HCT116 (cell line): ENCODE data around the gene ANO9. TPM values are rescaled to one million over a fixed set of nuclear protein-coding genes. Genes with fewer than 3 reads are reported as not detected.

Source experiments
- ATAC-seq: fragments of 200-7000 bp; cut with Tn5 transposase; 2 replicates; pipeline ENCODE4 v1.9.1; 2020; ENCODE audit warnings: mild to moderate bottlenecking, moderate library complexity
- BruUV-seq: library from RNA; stranded (reverse); fragments of 400-500 nt; replicated peaks from 2 replicates; lab custom pipeline; 2021; lab: Mats Ljungman, UMichigan
- CTCF ChIA-PET: fragments of 300-600 bp; sonication (Branson Sonifier 250); formaldehyde crosslinking; loops from one replicate; lab custom pipeline; 2021; ENCODE audit warnings: antibody characterized with exemption; lab: Charles Lee
- POLR2A ChIA-PET: fragments of 300-600, 350-600 bp; sonication (Branson Sonifier 250); formaldehyde crosslinking; loops from one replicate; lab custom pipeline; 2021; ENCODE audit warnings: antibody characterized with exemption; lab: Charles Lee
- RAD21 ChIA-PET, 2 experiments: fragments of 300-600 bp; sonication (Branson Sonifier 250); formaldehyde crosslinking; loops; one replicate each; lab custom pipeline; 2023; ENCODE audit warnings: low total read pairs in 2 of 2; ENCODE audit not compliant: uncharacterized antibody in 2 of 2, unreplicated experiment in 2 of 2, low non-redundant PET in 1 of 2; lab: Charles Lee
- DNase-seq: peaks from one replicate; pipeline ENCODE4 v3.0.0-alpha.2; 2010; ENCODE audit warnings: low read depth, low spot score
- H2AFZ ChIP-seq: fragments of 200-600 bp; shearing (Covaris generic), sonication (generic); 2 replicates; pipeline ENCODE4 v1.6.1; 2017; ENCODE audit warnings: low read depth, mixed run types, mixed read lengths, antibody characterized with exemption, low read length; ENCODE audit not compliant: poor library complexity, severe bottlenecking
- H3K27ac ChIP-seq: 2 replicates; pipeline ENCODE4 v1.5.1; 2012; ENCODE audit warnings: low read depth, low read length
- H3K27me3 ChIP-seq: fragments of 200-600 bp; sonication (generic); 2 replicates; pipeline ENCODE4 v1.6.1; 2016; ENCODE audit warnings: mixed run types, low read length, mixed read lengths; ENCODE audit not compliant: insufficient read depth
- H3K36me3 ChIP-seq, 2 experiments: fragments of 200-500 bp in 1 of 2; fragments of 200-600 bp in 1 of 2; sonication (Bioruptor generic) in 1 of 2; sonication (generic) in 1 of 2; 2 replicates each; pipeline versions ENCODE4 v1.5.1 to v1.6.1; 2014 to 2016; ENCODE audit warnings: low read length in 2 of 2, inconsistent platforms in 1 of 2, mixed read lengths in 1 of 2, mixed run types in 1 of 2; ENCODE audit not compliant: insufficient read depth in 2 of 2, control insufficient read depth in 1 of 2
- H3K4me1 ChIP-seq, 2 experiments: fragments of 200-600 bp in 1 of 2; sonication (generic) in 1 of 2; 2 replicates each; pipeline versions ENCODE4 v1.5.1 to v1.6.1; 2012 to 2017; ENCODE audit warnings: low read length in 2 of 2, inconsistent platforms in 1 of 2, mild to moderate bottlenecking in 1 of 2, mixed read lengths in 1 of 2, mixed run types in 1 of 2, moderate library complexity in 1 of 2; ENCODE audit not compliant: insufficient read depth in 2 of 2, control insufficient read depth in 1 of 2
- H3K4me2 ChIP-seq: fragments of 200-600 bp; sonication (generic); 2 replicates; pipeline ENCODE4 v1.6.1; 2017; ENCODE audit warnings: mixed run types, low read length, mixed read lengths
- H3K4me3 ChIP-seq, 2 experiments: fragments of 200-600 bp in 1 of 2; sonication (generic) in 1 of 2; replicated peaks in 1 of 2; 2 replicates each; pipeline ENCODE4 v1.5.1; 2011 to 2016; ENCODE audit warnings: low read length in 2 of 2, control low read depth in 1 of 2, low read depth in 1 of 2, mild to moderate bottlenecking in 1 of 2, mixed read lengths in 1 of 2, mixed run types in 1 of 2
- H3K79me2 ChIP-seq: fragments of 200-600 bp; sonication (generic); 2 replicates; pipeline ENCODE4 v1.6.1; 2017; ENCODE audit warnings: mild to moderate bottlenecking, mixed run types, low read length, moderate library complexity, mixed read lengths; ENCODE audit not compliant: insufficient read depth
- H3K9ac ChIP-seq: fragments of 200-600 bp; sonication (generic); 2 replicates; pipeline ENCODE4 v1.6.1; 2016; ENCODE audit warnings: low read length, mixed read lengths
- H3K9me2 ChIP-seq: fragments of 200-600 bp; sonication (generic), shearing (Covaris generic); 2 replicates; pipeline ENCODE4 v1.6.1; 2017; ENCODE audit warnings: mixed run types, mild to moderate bottlenecking, moderate library complexity; ENCODE audit not compliant: insufficient read depth
- H3K9me3 ChIP-seq, 2 experiments: fragments of 200-500 bp in 1 of 2; fragments of 200-600 bp in 1 of 2; sonication (Bioruptor generic) in 1 of 2; sonication (generic) in 1 of 2; 2 replicates each; pipeline ENCODE4 v1.6.1; 2014 to 2017; ENCODE audit warnings: low read length in 2 of 2, mixed read lengths in 2 of 2, inconsistent platforms in 1 of 2, low read depth in 1 of 2, mild to moderate bottlenecking in 1 of 2, mixed run types in 1 of 2, moderate library complexity in 1 of 2; ENCODE audit not compliant: control insufficient read depth in 1 of 2, insufficient read depth in 1 of 2
- H4K20me1 ChIP-seq: fragments of 200-600 bp; sonication (generic), shearing (Covaris generic); 2 replicates; pipeline ENCODE4 v1.6.1; 2017; ENCODE audit warnings: mixed run types, mild to moderate bottlenecking, moderate library complexity; ENCODE audit not compliant: insufficient read depth
- CEBPB ChIP-seq: IDR thresholded peaks from 2 replicates; pipeline ENCODE4 v1.6.1; 2012; ENCODE audit warnings: low read depth
- ELF1 ChIP-seq: IDR thresholded peaks from 2 replicates; pipeline ENCODE4 v1.6.1; 2012; ENCODE audit warnings: low read depth, borderline replicate concordance
- EZH2 ChIP-seq: fragments of 200-600 bp; sonication (generic); IDR thresholded peaks from 2 replicates; pipeline ENCODE4 v1.6.1; 2017; ENCODE audit warnings: antibody characterized with exemption, mixed run types
- EZH2phosphoT487 ChIP-seq: fragments of 200-600 bp; IDR thresholded peaks from 2 replicates; pipeline ENCODE4 v1.6.1; 2018; ENCODE audit warnings: antibody characterized with exemption, borderline replicate concordance
- JUND ChIP-seq: IDR thresholded peaks from 2 replicates; pipeline ENCODE4 v1.6.1; 2012
- POLR2A ChIP-seq: IDR thresholded peaks from 2 replicates; pipeline ENCODE4 v1.7.0; 2011; ENCODE audit warnings: borderline replicate concordance; ENCODE audit not compliant: insufficient read depth, insufficient read length; ENCODE audit errors: extremely low read depth
- RAD21 ChIP-seq: IDR thresholded peaks from 2 replicates; pipeline ENCODE4 v1.6.1; 2012; ENCODE audit warnings: low read depth, mild to moderate bottlenecking
- SIN3A ChIP-seq: IDR thresholded peaks from 2 replicates; pipeline ENCODE4 v1.6.1; 2012; ENCODE audit warnings: low read depth
- SP1 ChIP-seq: IDR thresholded peaks from 2 replicates; pipeline ENCODE4 v1.6.1; 2012; ENCODE audit warnings: low read depth
- TCF7L2 ChIP-seq: IDR thresholded peaks from 2 replicates; pipeline ENCODE4 v1.7.0; 2011; ENCODE audit warnings: borderline replicate concordance, inconsistent platforms; ENCODE audit not compliant: insufficient read depth, insufficient read length; ENCODE audit errors: extremely low read depth
- ZFX ChIP-seq: fragments of 450-650 bp; IDR thresholded peaks from 2 replicates; pipeline ENCODE4 v1.6.1; 2017
- intact Hi-C: fragments of 100-400 bp; cut with micrococcal nuclease; formaldehyde crosslinking; loops from 2 replicates; pipeline ENCODE4 v1.10.0; 2022
- total RNA-seq: library from RNA; stranded (reverse); gene quantifications from one replicate; pipeline ENCODE4 v1.2.1, GENCODE V29; 2021; ENCODE audit not compliant: unreplicated experiment
- TF ChIP-seq, protein P1 (sequence below): IDR thresholded peaks from 2 replicates; pipeline ENCODE4 v1.6.1; 2011; ENCODE audit warnings: mild to moderate bottlenecking, low read length, moderate library complexity; ENCODE audit not compliant: insufficient replicate concordance; ENCODE audit errors: extremely low read depth
- TF ChIP-seq, protein P2 (sequence below): IDR thresholded peaks from 2 replicates; pipeline ENCODE4 v1.6.1; 2012
- TF ChIP-seq, protein P3 (sequence below): IDR thresholded peaks from 2 replicates; pipeline ENCODE4 v1.6.1; 2012

Gene ANO9
- total RNA-seq, 1 experiment from 2014 or later: 70.3 TPM

DNA sequence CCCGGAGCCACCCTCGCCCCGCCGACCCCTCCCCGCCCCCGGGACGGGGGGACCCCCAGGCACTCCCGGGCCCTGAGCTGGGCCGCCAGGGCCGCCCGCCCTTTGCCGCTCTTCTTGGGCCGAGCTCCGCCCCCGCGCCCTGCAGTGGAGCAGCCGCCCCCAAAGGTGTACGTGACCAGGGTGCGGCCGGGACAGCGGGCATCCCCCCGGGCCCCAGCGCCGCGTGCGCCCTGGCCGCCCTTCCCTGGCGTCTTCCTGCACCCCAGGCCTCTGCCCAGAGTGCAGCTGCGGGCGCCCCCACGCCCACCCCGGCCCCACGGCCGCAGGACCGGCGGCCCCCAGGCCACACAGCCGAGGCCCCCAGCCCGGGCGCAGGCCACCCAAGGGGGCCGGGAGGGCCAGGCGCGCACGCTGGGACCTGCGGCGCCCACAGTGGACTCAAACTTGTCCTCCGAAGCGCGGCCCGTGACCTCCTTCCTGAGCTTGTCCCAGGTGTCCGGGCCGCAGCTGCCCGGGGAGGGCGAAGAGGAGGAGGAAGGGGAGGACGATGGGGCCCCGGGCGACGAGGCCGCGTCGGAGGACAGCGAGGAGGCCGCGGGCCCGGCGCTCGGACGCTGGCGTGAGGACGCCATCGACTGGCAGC is 65.2 kb downstream of the ANO9 start:
- ChIA-PET CTCF (no interaction called here), POLR2A (no interaction called here), RAD21 (no interaction called here)
- no peaks in the 10 kb centered on the region for H4K20me1 ChIP-seq
- no peaks in the 10 kb centered on the region for H3K9me2 ChIP-seq
- intact Hi-C loops: no loop called here
- ATAC-seq (no peak), DNase-seq (no peak)
- H3K4me1 ChIP-seq: no peaks in the 10 kb centered on the region; a peak in 1 of 4 replicates
- no TSS peak for BruUV-seq
- TF ChIP-seq ZFX: no peak
- no peaks in the 10 kb centered on the region for H3K27me3 ChIP-seq
- no peak overlapping the region for H2AFZ ChIP-seq
- H3K4me3 ChIP-seq: no peak overlapping the region
- H3K9me3 ChIP-seq: no peaks in the 10 kb centered on the region
- H3K4me2 ChIP-seq: no peak overlapping the region
- H3K79me2 ChIP-seq: no peaks in the 10 kb centered on the region
- no peak overlapping the region for H3K27ac ChIP-seq
- H3K36me3 ChIP-seq: peaks cover 0 to 16% of the 10 kb centered on the region in 2 experiments; a peak in 1 of 4 replicates
- no peak overlapping the region for H3K9ac ChIP-seq

DNA sequence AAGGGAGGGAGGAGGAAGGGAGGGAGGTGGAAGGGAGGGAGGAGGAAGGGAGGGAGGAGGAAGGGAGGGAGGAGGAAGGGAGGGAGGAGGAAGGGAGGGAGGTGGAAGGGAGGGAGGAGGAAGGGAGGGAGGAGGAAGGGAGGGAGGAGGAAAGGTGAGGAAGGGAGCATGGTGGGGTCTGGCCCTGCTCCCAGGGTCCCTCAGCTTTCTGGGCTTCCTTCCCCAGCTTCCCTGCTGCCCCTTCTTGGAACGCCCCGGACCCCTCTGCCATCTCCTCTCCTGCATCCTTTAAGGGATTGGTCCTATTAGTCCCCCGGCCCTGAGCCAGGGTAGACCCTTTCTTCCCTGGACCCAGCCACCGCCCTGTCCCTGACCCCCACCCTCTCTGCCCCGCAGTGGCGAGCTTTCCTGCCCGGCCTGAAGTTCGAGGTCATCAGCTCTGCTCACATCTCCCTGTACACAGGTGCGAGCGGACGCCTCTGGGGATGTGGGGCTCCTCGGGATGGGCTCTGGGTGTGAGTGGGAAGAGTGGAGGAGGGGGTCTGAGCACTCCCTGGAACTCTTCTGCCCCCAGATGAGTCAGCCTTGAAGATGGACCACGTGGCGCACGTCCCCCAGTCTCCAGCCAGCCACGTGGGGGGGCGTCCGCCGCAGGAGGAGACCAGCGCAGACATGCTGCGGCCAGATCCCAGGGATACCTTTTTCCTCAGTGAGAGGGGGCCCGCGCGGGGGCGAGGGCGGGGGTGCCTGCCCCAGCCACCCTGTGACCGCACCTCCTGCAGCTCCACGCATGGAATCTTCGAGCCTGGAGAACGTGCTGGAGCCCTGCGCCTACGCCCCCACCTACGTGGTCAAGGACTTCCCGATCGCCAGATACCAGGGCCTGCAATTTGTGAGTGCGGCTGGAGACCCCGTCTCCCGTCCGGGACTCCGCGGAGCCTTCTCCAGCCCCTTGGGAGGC is 66.5 kb downstream of the ANO9 start:
- H3K9me2 ChIP-seq: no peaks in the 10 kb centered on the region
- ChIA-PET POLR2A (no interaction called here), CTCF (no interaction called here), RAD21 (no interaction called here)
- H3K79me2 ChIP-seq: peaks cover 12% of the 10 kb centered on the region; the same call in 1 of the 2 replicates
- no peak overlapping the region for H3K4me3 ChIP-seq
- no peak overlapping the region for H2AFZ ChIP-seq
- no TSS peak for BruUV-seq
- no peaks in the 10 kb centered on the region for H3K9me3 ChIP-seq
- intact Hi-C loops: no loop called here
- H3K27ac ChIP-seq: no peak overlapping the region
- no peak overlapping the region for H3K4me2 ChIP-seq
- H3K4me1 ChIP-seq: peaks cover 0 to 7% of the 10 kb centered on the region in 2 experiments; a peak in 1 of 4 replicates
- ATAC-seq: no peak
- H3K36me3 ChIP-seq: peaks cover 0 to 16% of the 10 kb centered on the region in 2 experiments; a peak in 1 of 4 replicates
- H3K27me3 ChIP-seq: no peaks in the 10 kb centered on the region
- H3K9ac ChIP-seq: no peak overlapping the region
- no peaks in the 10 kb centered on the region for H4K20me1 ChIP-seq
- DNase-seq: no peak
- TF ChIP-seq RAD21 (no peak), EZH2phosphoT487 (no peak), ELF1 (no peak), SP1 (no peak), POLR2A (no peak), JUND (no peak), EZH2 (no peak), SIN3A (no peak), CEBPB (no peak), TCF7L2 (no peak)
- TF ChIP-seq, protein P1, sequence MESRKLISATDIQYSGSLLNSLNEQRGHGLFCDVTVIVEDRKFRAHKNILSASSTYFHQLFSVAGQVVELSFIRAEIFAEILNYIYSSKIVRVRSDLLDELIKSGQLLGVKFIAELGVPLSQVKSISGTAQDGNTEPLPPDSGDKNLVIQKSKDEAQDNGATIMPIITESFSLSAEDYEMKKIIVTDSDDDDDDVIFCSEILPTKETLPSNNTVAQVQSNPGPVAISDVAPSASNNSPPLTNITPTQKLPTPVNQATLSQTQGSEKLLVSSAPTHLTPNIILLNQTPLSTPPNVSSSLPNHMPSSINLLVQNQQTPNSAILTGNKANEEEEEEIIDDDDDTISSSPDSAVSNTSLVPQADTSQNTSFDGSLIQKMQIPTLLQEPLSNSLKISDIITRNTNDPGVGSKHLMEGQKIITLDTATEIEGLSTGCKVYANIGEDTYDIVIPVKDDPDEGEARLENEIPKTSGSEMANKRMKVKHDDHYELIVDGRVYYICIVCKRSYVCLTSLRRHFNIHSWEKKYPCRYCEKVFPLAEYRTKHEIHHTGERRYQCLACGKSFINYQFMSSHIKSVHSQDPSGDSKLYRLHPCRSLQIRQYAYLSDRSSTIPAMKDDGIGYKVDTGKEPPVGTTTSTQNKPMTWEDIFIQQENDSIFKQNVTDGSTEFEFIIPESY: no peak
- TF ChIP-seq, protein P2, sequence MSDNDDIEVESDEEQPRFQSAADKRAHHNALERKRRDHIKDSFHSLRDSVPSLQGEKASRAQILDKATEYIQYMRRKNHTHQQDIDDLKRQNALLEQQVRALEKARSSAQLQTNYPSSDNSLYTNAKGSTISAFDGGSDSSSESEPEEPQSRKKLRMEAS: no peak
- TF ChIP-seq, protein P3, sequence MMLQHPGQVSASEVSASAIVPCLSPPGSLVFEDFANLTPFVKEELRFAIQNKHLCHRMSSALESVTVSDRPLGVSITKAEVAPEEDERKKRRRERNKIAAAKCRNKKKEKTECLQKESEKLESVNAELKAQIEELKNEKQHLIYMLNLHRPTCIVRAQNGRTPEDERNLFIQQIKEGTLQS: no peak
